ENCODE data around the gene SGPP2.

DNA sequence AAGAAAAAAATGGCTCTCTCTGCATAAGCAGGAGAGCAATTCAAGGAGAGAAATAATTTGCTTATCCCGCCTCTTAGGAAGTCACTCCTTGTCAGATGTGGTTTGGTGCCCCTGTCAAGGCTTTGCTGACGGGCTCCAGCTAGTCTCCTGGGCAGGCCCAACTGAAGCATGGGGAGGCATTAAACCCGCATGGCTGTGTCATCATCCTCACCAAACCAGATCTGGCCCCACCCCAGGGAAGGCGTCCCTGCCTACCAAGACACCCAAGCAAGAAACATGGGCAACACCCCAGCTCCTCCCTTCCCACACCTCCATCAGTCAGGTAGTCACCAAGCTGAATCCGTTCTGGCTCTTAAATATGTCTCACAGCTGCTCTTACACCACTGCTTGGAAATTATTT is 108.0 kb downstream of the SGPP2 start:
- TF ChIP-seq, protein P1, sequence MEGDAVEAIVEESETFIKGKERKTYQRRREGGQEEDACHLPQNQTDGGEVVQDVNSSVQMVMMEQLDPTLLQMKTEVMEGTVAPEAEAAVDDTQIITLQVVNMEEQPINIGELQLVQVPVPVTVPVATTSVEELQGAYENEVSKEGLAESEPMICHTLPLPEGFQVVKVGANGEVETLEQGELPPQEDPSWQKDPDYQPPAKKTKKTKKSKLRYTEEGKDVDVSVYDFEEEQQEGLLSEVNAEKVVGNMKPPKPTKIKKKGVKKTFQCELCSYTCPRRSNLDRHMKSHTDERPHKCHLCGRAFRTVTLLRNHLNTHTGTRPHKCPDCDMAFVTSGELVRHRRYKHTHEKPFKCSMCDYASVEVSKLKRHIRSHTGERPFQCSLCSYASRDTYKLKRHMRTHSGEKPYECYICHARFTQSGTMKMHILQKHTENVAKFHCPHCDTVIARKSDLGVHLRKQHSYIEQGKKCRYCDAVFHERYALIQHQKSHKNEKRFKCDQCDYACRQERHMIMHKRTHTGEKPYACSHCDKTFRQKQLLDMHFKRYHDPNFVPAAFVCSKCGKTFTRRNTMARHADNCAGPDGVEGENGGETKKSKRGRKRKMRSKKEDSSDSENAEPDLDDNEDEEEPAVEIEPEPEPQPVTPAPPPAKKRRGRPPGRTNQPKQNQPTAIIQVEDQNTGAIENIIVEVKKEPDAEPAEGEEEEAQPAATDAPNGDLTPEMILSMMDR (IDR thresholded peaks at IDR 0.05; ENCODE audit: borderline replicate concordance, extremely low read depth, low read length, poor library complexity, severe bottlenecking) = no peak
- no peak for TF ChIP-seq EZH2 (IDR thresholded peaks at IDR 0.05; ENCODE audit: borderline replicate concordance, low read depth, low read length, severe bottlenecking)
